ENCODE results near the gene POGZ.

The POGZ gene

DNA sequence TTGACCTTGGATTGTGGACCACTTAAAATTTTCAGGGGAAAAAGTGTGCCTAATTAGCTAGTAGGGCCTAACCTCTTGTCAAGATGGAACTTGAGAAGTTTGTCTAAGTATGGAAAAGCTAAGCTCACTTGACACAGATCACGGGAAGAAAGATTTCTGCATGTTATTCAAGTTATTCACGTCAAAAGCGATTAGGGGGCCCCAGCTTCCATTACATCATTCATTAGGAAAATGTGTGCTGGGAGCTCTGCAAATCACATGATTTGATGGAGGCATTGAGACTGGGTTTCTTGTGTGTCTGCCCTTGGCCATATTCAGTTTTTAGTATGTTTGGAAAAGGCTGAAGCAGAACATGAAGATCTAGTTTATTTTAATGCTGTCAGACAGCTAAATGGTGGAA, 15.5 kb upstream of the POGZ start:
- TF ChIP-seq CTCF (IDR thresholded peaks at IDR 0.05; ENCODE audit: low read depth, low read length) = no peak
- no peaks in the 10 kb centered on the region for H3K9me3 ChIP-seq
- H3K36me3 ChIP-seq = no peaks in the 10 kb centered on the region
- peaks cover 13% of the 10 kb centered on the region for H3K4me1 ChIP-seq
- DNase-seq = no peak
- no peaks in the 10 kb centered on the region for H3K27me3 ChIP-seq
- H3K4me3 ChIP-seq (ENCODE audit: low read depth, low read length) = no peak overlapping the region

- no peaks in the 10 kb centered on the region for H3K9me3 ChIP-seq
- H3K36me3 ChIP-seq = no peaks in the 10 kb centered on the region
- TF ChIP-seq CTCF (IDR thresholded peaks at IDR 0.05; ENCODE audit: low read depth, low read length) = no peak
- H3K4me1 ChIP-seq = peaks cover 13% of the 10 kb centered on the region
- no peaks in the 10 kb centered on the region for H3K27me3 ChIP-seq
- 0 out of 2 replicates have a peak overlapping the region, but pooled peaks have one; percentile 25 for H3K4me3 ChIP-seq (ENCODE audit: low read depth, low read length)
- DNase-seq = no peak
Observed at GRCh38 chr1:151472856-151473731, 13.8 kb upstream of the POGZ start.

DNA sequence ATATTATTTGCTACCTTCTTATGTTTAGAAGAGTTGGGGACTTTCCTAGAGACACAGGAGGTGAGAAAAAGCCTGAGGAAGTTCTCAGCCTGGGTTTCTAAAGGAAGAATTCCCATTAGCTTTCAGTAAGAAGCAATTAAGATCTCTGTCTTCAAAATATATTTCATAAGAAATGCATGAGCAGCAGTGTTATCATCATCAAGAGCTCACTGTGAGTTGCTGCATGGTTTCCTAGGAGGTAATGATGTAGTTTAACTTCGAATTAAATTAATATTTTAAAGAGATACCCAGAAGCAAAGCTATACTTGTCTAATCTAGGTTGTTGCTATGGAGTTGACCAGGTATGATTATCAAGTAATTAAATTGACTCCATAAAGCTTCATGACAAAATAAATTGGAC, 5.7 kb upstream of the POGZ start:
- H3K9me3 ChIP-seq = no peaks in the 10 kb centered on the region
- H3K4me3 ChIP-seq (ENCODE audit: low read depth, low read length) = no peak overlapping the region
- no peaks in the 10 kb centered on the region for H3K36me3 ChIP-seq
- no peak for DNase-seq
- no peaks in the 10 kb centered on the region for H3K27me3 ChIP-seq
- TF ChIP-seq CTCF (IDR thresholded peaks at IDR 0.05; ENCODE audit: low read depth, low read length) = no peak
- no peaks in the 10 kb centered on the region for H3K4me1 ChIP-seq

DNA sequence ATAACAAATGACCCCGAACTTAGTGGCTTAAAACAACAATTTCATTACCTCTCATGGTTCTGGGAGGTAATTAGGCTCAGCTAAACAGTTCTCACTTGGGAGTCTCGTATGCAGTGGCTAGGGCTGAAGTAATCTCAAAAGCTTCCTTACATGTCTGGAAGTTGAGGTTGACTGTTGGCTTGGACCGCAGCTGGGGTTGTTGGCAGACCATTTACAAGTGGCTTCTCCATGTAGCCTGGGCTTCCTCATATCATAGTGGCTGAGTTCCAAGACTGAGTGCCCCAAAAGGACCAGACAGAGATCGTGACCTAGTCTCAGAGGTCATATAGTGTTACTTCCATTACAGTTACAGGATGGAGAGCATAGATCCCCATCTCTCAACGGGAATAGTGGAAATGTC, 2.4 kb upstream of the POGZ start:
- no peak for TF ChIP-seq CTCF (IDR thresholded peaks at IDR 0.05; ENCODE audit: low read depth, low read length)
- Histone ChIP-seq H3K36me3 (no peaks in the 10 kb centered on the region), H3K4me1 (peaks cover 5% of the 10 kb centered on the region), H3K4me3 (ENCODE audit: low read depth, low read length) (no peak overlapping the region), H3K27me3 (no peaks in the 10 kb centered on the region), H3K9me3 (no peaks in the 10 kb centered on the region)
- DNase-seq = no peak

DNA sequence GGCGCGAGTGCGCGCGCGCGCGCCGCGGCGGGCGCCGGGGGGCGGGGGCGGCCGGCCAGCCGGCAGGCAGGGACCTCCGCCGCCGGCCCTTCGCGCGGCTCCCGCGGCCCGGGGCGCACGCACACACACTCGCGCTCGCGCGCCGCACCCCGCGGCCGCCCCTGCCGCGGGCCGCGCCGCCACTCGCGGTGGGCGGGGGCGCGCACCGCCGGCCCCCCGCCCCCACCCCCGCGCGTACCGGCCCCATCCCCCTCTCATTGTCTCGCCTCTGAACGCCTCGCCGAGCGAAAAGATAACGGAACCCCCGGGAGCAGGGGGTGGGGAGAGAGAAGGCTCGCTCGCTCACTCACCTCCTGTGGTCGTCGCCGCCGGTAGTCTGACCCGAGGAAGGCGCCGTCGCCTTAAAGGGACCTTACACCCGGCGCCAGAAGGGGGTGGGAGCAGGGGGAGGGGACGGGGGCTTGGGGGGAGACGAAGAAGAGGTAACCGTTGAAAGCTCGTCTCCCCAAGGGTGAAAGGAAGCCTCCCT, 428 bp downstream of the POGZ start:
- H3K27me3 ChIP-seq = no peaks in the 10 kb centered on the region
- TF ChIP-seq CTCF (IDR thresholded peaks at IDR 0.05; ENCODE audit: low read depth, low read length) = no peak

More for the DNA sequence above, 428 bp downstream of the POGZ start:
- H3K4me1 ChIP-seq = peaks cover 5% of the 10 kb centered on the region
- peak overlapping the region; percentile 54 for H3K4me3 ChIP-seq (ENCODE audit: low read depth, low read length)
- peak; percentile 83 for DNase-seq
- no peaks in the 10 kb centered on the region for H3K9me3 ChIP-seq
- H3K36me3 ChIP-seq = peaks cover 4% of the 10 kb centered on the region; the same call in 1 of the 2 replicates

Data from BE2C (cell line).